DOHH2 (cell line): ENCODE data around the gene PDZK1.

ENCODE experiments used
- H3F3A ChIP-seq: fragments of 200-600 bp; sonication (generic), shearing (Covaris generic); 2 replicates; pipeline ENCODE4 v1.6.0; 2016; ENCODE audit warnings: antibody characterized with exemption, mild to moderate bottlenecking; ENCODE audit not compliant: control insufficient read depth, insufficient read depth
- H3K27ac ChIP-seq: fragments of 200-600 bp; sonication (generic); 2 replicates; pipeline ENCODE4 v1.5.1; 2014; ENCODE audit warnings: low read depth, mild to moderate bottlenecking, low read length, moderate library complexity
- H3K27me3 ChIP-seq: fragments of 200-600 bp; sonication (generic); 2 replicates; pipeline ENCODE4 v1.6.1; 2014; ENCODE audit warnings: mild to moderate bottlenecking, low read length, mixed read lengths; ENCODE audit not compliant: control insufficient read depth
- H3K36me3 ChIP-seq: fragments of 200-600 bp; sonication (generic); 2 replicates; pipeline ENCODE4 v1.6.1; 2014; ENCODE audit warnings: mild to moderate bottlenecking, low read length, moderate library complexity, mixed read lengths; ENCODE audit not compliant: control insufficient read depth
- H3K4me1 ChIP-seq: fragments of 200-600 bp; sonication (generic); 2 replicates; pipeline ENCODE4 v1.6.1; 2014; ENCODE audit warnings: mild to moderate bottlenecking, low read length, mixed read lengths; ENCODE audit not compliant: control insufficient read depth
- H3K4me2 ChIP-seq: fragments of 200-600 bp; sonication (generic); 2 replicates; pipeline ENCODE4 v1.6.0; 2014; ENCODE audit warnings: mild to moderate bottlenecking, low read length, moderate library complexity
- H3K4me3 ChIP-seq: fragments of 200-600 bp; sonication (generic); 2 replicates; pipeline ENCODE4 v1.5.1; 2014; ENCODE audit warnings: mild to moderate bottlenecking, low read length, mixed read lengths
- H3K79me2 ChIP-seq: fragments of 200-600 bp; sonication (generic); 2 replicates; pipeline ENCODE4 v1.6.1; 2014; ENCODE audit warnings: mild to moderate bottlenecking, low read length, mixed read lengths; ENCODE audit not compliant: control insufficient read depth
- H3K9me2 ChIP-seq: fragments of 200-600 bp; sonication (generic); replicated peaks from 2 replicates; pipeline ENCODE4 v1.6.1; 2014; ENCODE audit warnings: mild to moderate bottlenecking, low read length, mixed read lengths; ENCODE audit not compliant: control insufficient read depth
- H3K9me3 ChIP-seq: fragments of 200-600 bp; sonication (generic); 2 replicates; pipeline ENCODE4 v1.6.1; 2014; ENCODE audit warnings: antibody characterized with exemption, low read length, mixed read lengths; ENCODE audit not compliant: control insufficient read depth, insufficient read depth
- H4K20me1 ChIP-seq: fragments of 200-600 bp; sonication (generic); 2 replicates; pipeline ENCODE4 v1.6.0; 2014; ENCODE audit warnings: low read depth, mild to moderate bottlenecking, antibody characterized with exemption, low read length, moderate library complexity; ENCODE audit not compliant: control insufficient read depth, insufficient read depth
- CTCF ChIP-seq: fragments of 200-600 bp; sonication (generic); IDR thresholded peaks from one replicate; pipeline ENCODE4 v1.5.1; 2014; ENCODE audit warnings: antibody characterized with exemption, mild to moderate bottlenecking, low read depth, low read length; ENCODE audit not compliant: poor library complexity, severe bottlenecking
- EZH2phosphoT487 ChIP-seq: fragments of 200-600 bp; sonication (generic); IDR thresholded peaks from 2 replicates; pipeline ENCODE4 v1.6.1; 2017; ENCODE audit warnings: borderline replicate concordance, mild to moderate bottlenecking, antibody characterized with exemption, low read length, moderate library complexity, mixed read lengths

PDZK1 gene

GRCh38 chr1:145747398-145748247 is 40.5 kb upstream of the PDZK1 start:
- Histone ChIP-seq H3K36me3 (peaks cover 55% of the 10 kb centered on the region), H3K4me1 (no peaks in the 10 kb centered on the region)

GRCh38 chr1:145740269-145740668 is 33.1 kb upstream of the PDZK1 start:
- no peak overlapping the region for H3K4me2 ChIP-seq
- TF ChIP-seq CTCF (no peak), EZH2phosphoT487 (no peak)

More at GRCh38 chr1:145747398-145748247, 40.5 kb upstream of the PDZK1 start:
- H4K20me1 ChIP-seq = no peaks in the 10 kb centered on the region
- no peaks in the 10 kb centered on the region for H3K27me3 ChIP-seq
- no peaks in the 10 kb centered on the region for H3K9me3 ChIP-seq
- H3F3A ChIP-seq = no peaks in the 10 kb centered on the region
- H3K79me2 ChIP-seq = no peaks in the 10 kb centered on the region
- TF ChIP-seq EZH2phosphoT487 (no peak), CTCF (no peak)
- H3K4me2 ChIP-seq = no peak overlapping the region
- no peaks in the 10 kb centered on the region for H3K9me2 ChIP-seq
- H3K27ac ChIP-seq = no peak overlapping the region
- no peak overlapping the region for H3K4me3 ChIP-seq

GRCh38 chr1:145736191-145736590 is 29.0 kb upstream of the PDZK1 start:
- Histone ChIP-seq H3K4me1 (no peaks in the 10 kb centered on the region), H3K4me2 (no peak overlapping the region), H3K9me2 (no peaks in the 10 kb centered on the region), H3K4me3 (no peak overlapping the region), H3K27me3 (no peaks in the 10 kb centered on the region), H3K9me3 (no peaks in the 10 kb centered on the region), H4K20me1 (no peaks in the 10 kb centered on the region), H3K36me3 (0 out of 2 replicates have a peak, but pooled peaks cover 2% of the 10 kb centered on the region), H3F3A (peaks cover 5% of the 10 kb centered on the region; the same call in 1 of the 2 replicates), H3K27ac (no peak overlapping the region), H3K79me2 (no peaks in the 10 kb centered on the region)
- TF ChIP-seq EZH2phosphoT487 (no peak), CTCF (no peak)

More at GRCh38 chr1:145740269-145740668, 33.1 kb upstream of the PDZK1 start:
- H3K4me1 ChIP-seq = no peaks in the 10 kb centered on the region
- H3K4me3 ChIP-seq = no peak overlapping the region
- H3F3A ChIP-seq = peaks cover 5% of the 10 kb centered on the region; the same call in 1 of the 2 replicates
- H3K27me3 ChIP-seq = no peaks in the 10 kb centered on the region
- no peaks in the 10 kb centered on the region for H4K20me1 ChIP-seq
- H3K79me2 ChIP-seq = no peaks in the 10 kb centered on the region
- H3K9me2 ChIP-seq = no peaks in the 10 kb centered on the region
- peaks cover 13% of the 10 kb centered on the region for H3K36me3 ChIP-seq
- H3K9me3 ChIP-seq = no peaks in the 10 kb centered on the region
- no peak overlapping the region for H3K27ac ChIP-seq
